ENCODE results near the gene KCTD19.
"Not testable (repeated sequence)": the region's sequence is repeated elsewhere in the genome, so short reads cannot be mapped to it uniquely, and the experiment has no call there.

Gene KCTD19

GRCh38 chr16:67326472-67327309 is at the start of gene KCTD19, which contains the start of gene LRRC36:
TSS of gene KCTD19 (minus strand) at chr16:67326741. CDS start at chr16:67326707, 34 bp downstream.
TSS of gene LRRC36 (plus strand) at chr16:67326815. CDS start at chr16:67326863, 48 bp downstream.
- peak in 1 of 2 donors; percentile 19 for DNase-seq (ENCODE audit: low read depth in 2 of 2)

GRCh38 chr16:67376012-67376411 is 49.5 kb upstream of the KCTD19 start:
- not testable (repeated sequence) for DNase-seq (ENCODE audit: low read depth in 2 of 2)

- DNase-seq (ENCODE audit: low read depth in 2 of 2) = no peak
Measured at GRCh38 chr16:67372664-67373063, 46.1 kb upstream of the KCTD19 start.

- no peak for DNase-seq (ENCODE audit: low read depth in 2 of 2)
Measured at GRCh38 chr16:67370661-67371060, 44.1 kb upstream of the KCTD19 start.

GRCh38 chr16:67364600-67365235 is 38.2 kb upstream of the KCTD19 start:
- DNase-seq (ENCODE audit: low read depth in 2 of 2) = no peak

GRCh38 chr16:67361038-67361437 is 34.5 kb upstream of the KCTD19 start:
- no peak for DNase-seq (ENCODE audit: low read depth in 2 of 2)

DNA sequence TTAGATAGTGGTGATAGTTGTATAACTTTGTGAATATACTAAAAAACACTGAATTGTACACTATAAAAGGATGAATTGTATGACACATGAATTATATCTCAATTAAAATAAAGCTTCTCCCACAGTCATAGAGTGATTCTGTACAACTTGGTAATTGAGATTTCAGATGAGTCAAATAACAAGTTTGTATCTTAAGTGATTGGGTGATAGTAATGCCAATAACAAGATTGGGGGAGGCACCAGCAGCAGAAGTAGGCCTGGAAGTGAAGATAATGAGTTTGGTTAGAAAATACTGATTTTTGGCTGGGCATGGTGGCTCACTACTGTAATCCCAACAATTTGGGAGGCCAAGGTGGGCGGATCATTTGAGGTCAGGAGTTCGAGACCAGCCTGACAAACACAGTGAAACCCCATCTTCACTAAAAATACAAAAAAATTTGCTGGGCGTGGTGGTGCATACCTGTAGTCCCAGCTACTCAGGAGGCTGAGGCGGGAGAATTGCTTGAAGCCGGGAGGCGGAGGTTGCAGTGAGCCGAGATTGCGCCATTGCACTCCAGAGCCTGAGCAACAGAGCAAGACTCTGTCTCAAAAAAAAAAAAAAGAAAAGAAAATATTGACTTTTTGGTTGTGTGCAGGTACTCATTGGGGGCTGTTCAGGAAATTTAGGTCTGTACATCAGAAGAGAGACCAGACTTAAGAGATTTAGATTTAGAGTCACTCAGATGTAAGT is 33.2 kb upstream of the KCTD19 start:
- not testable (repeated sequence) for DNase-seq (ENCODE audit: low read depth in 2 of 2)

DNA sequence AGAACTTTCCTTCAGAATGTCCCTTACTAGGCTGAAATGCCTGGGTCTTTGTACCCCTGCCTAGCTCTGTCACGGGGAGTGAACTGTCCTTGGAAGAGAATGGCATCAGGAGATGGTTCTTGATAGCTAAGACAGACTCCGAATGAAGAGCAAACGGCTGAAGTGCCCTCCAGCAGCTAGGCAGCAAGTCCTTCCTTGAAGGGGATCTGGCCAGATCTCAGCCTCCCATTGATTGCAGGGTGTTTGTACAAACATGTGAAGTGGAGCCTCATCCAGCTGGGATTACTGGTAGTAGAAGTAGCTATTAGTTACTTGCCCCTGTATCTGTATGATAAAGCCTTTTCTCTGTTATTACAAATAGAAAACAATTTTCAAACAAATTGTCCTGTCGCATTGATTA is 31.0 kb upstream of the KCTD19 start:
- DNase-seq (ENCODE audit: low read depth in 2 of 2) = no peak

DNA sequence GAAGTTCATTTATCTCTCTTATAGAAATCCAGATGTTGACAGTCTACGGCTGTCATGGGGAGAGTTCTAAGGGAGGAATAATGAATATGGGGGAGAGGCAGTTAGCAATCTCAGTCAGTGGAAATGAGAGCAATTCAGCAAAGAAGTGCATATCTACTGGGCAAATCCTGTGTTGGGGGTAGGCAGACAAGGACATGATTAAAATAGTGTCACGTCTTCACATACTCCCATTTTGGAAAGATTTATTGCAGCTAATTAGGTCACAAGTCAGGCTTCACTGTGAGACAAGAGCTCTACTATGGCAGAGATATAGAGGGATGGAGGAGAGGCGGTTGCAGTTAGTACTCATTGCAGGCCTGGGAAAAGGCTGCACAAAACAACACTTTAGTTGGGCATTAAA is 29.9 kb upstream of the KCTD19 start:
- DNase-seq (ENCODE audit: low read depth in 2 of 2) = no peak

- not testable (repeated sequence) for DNase-seq (ENCODE audit: low read depth in 2 of 2)
Measured at GRCh38 chr16:67352463-67352862, 25.9 kb upstream of the KCTD19 start.

DNA sequence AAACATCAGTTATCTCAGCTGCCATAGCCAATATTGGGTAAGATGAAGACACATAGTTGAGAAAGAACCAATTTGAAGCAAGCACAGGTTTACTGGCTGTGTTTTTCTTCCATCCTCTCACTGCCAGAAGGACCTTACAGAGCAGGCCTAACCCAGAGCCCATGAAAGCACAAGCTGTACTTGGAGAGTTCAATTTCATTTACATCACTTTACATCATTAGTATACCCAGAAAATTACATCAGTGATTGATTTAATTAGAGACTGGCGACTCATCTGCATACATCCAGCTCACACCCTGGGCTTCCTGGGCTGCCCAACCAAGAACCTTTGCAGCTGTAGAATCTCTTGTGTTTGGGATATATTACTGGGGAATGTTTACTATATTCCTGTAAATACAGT is 23.8 kb upstream of the KCTD19 start:
- DNase-seq (ENCODE audit: low read depth in 2 of 2) = no peak

DNA sequence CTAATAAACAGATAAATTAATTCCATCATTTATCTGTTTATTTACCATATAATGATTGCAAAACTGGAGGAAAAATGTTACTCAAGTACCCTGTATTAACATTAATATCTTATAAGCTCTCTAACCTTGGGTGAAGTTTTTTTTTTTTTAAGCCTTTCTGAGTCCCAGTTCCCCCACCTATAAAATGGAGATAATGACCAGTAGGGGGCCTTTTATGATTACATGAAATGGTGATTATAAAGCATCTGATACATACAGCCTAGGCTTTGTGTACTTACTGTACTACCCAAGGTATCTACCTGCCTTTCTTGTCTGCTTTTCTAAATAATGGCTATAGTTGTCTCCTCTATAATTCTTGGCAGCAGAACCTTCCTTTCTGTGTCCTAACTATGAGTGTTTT is 22.6 kb upstream of the KCTD19 start:
- DNase-seq (ENCODE audit: low read depth in 2 of 2) = no peak

DNA sequence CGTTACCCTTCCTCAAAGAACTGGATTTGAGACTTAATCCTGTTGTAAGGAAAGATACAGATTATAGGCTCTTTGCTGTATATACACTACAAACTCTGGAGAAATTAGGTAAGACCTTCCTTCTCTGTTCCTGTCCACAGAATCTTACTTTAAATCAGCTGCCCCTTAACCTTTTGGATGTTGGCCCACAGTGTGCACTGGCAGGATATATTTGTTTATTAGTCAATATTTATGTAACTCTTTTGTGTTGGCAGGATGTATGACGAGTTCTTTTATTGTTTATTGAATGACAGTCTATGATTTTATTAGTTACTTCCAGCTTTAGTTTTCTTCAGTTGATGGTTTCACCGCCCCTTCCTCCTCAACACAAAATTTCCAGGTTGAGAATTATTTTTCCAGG is 19.8 kb upstream of the KCTD19 start:
- no peak for DNase-seq (ENCODE audit: low read depth in 2 of 2)

- no peak for DNase-seq (ENCODE audit: low read depth in 2 of 2)
Measured at GRCh38 chr16:67345401-67345800, 18.9 kb upstream of the KCTD19 start.

DNA sequence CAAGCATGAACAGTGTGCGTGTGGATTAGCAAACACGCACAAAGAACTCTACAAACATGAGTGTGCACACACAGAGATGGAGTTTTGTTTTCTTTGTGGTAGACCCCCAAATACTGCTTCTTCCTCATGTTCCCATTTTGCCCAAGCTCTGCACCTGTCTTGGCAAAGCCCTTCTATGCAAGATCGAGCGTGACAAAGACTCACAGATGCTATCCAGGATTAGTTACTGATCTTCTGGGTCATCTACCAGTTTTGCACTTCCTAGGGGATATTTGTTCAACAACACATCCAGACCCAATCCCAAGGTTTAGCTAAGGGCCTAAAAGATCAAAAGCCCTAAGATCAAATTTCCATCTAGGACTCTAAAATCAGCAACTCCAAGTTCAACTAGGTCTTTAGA is 16.1 kb upstream of the KCTD19 start:
- DNase-seq (ENCODE audit: low read depth in 2 of 2) = no peak

GRCh38 chr16:67341250-67341649 is 14.7 kb upstream of the KCTD19 start:
- no peak for DNase-seq (ENCODE audit: low read depth in 2 of 2)

GRCh38 chr16:67339453-67339852 is 12.9 kb upstream of the KCTD19 start:
- no peak for DNase-seq (ENCODE audit: low read depth in 2 of 2)

GRCh38 chr16:67336648-67337047 is 10.1 kb upstream of the KCTD19 start:
- no peak for DNase-seq (ENCODE audit: low read depth in 2 of 2)

DNA sequence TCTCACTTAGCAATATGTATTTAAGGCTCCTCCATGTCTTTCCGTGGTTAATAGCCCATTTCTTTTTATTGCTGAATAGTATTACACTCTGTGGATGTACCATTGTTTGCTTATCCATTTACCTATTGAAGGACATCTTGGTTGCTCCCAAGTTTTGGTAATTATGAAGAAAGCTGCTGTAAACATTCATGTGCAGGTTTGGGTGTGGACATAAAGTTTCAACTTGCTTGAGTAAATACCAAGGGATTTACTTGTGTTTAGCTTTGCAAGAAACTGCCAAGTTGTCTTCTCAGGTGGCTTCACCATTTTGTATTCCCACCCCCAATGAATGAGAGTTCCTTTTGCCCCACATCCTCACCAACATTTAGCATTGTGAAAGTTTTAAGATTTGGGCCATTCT is 9.6 kb upstream of the KCTD19 start:
- DNase-seq (ENCODE audit: low read depth in 2 of 2) = no peak

- DNase-seq (ENCODE audit: low read depth in 2 of 2) = no peak
Measured at GRCh38 chr16:67333315-67333714, 6.8 kb upstream of the KCTD19 start.

DNA sequence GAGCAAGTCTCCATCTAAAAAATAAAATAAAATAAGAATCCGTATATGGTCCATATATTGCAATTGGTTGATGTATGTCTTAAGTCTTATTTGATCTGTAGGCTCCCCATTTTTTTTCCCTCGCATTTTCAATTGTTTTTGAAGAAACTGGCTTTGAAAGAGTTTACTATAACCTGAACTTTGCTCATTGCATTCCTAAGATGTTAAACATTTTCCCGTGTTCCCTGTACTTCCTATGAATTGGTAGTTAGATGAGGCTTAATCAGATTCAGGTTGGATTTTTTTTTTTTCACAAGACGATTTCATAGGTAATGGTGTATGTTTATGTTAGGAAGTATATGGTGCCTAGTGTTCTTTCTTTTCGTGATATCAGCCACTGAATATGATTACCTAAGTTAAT is 3.4 kb upstream of the KCTD19 start:
- no peak for DNase-seq (ENCODE audit: low read depth in 2 of 2)

DNA sequence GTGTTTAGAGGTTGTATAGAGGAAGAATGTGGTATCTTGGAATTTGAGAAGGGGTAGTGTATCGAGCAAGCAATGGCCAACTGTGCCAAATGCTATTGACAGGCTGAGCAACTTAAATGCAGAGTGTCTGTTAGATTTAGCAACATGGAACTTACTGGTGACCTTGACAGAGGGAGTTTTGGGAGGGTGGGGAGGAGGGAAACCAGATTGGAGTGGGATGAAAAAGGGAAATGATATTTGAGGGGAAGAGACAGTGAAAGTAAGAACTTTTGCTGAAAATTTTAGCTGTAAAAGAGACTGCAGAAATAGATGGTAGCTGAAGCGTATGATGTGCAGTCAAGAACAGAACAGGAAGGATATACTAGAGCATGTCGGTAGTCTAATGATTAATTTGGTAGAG is 1.2 kb upstream of the KCTD19 start:
- DNase-seq (ENCODE audit: low read depth in 2 of 2) = no peak

- no peak for DNase-seq (ENCODE audit: low read depth in 2 of 2)
Measured at GRCh38 chr16:67326115-67326471, 448 bp downstream of the KCTD19 start.

Data from stimulated activated CD4-positive, alpha-beta T cell treated with anti-CD3 and anti-CD28 coated beads, Interleukin-1b, Interleukin-23, amount 100 ng/mL, for 1 hour (primary cell).